ENCODE data around the gene BAK1. TPM values are rescaled to one million over a fixed set of nuclear protein-coding genes. Genes with fewer than 3 reads are reported as not detected.
"Not testable (repeated sequence)": the region's sequence is repeated elsewhere in the genome, so short reads cannot be mapped to it uniquely, and the experiment has no call there.

BAK1 gene
- total RNA-seq, 1 experiment from 2014 or later = 45.8 TPM

DNA sequence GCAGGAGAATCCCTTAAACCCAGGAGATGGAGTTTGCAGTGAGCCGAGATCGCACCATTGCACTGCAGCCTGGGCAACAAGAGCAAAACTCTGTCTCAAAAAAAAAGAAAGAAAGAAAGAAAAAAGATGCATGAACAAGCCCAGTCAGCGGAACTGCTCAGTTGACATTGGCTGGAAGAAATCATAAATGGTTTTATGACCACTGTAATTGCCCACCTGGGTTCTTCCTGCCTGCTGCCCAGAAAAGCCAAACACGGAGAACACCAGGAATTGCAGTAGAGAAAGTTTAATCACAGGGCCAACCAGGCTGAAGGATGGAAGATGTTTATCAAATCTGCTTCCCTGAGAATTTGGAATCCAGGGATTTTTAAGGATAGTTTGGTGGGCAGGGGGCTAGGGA, 22.7 kb downstream of the BAK1 start:
- H3K27me3 Mint-ChIP-seq (ENCODE audit: insufficient read depth, unreplicated experiment) = no peaks in the 10 kb centered on the region
- intact Hi-C loops (cut with micrococcal nuclease) = no loop called here
- no peaks in the 10 kb centered on the region for H3K36me3 Mint-ChIP-seq (ENCODE audit: insufficient read depth, unreplicated experiment)
- H3K4me1 Mint-ChIP-seq (ENCODE audit: insufficient read depth, unreplicated experiment) = peaks cover 7% of the 10 kb centered on the region
- TF ChIP-seq, protein P1, sequence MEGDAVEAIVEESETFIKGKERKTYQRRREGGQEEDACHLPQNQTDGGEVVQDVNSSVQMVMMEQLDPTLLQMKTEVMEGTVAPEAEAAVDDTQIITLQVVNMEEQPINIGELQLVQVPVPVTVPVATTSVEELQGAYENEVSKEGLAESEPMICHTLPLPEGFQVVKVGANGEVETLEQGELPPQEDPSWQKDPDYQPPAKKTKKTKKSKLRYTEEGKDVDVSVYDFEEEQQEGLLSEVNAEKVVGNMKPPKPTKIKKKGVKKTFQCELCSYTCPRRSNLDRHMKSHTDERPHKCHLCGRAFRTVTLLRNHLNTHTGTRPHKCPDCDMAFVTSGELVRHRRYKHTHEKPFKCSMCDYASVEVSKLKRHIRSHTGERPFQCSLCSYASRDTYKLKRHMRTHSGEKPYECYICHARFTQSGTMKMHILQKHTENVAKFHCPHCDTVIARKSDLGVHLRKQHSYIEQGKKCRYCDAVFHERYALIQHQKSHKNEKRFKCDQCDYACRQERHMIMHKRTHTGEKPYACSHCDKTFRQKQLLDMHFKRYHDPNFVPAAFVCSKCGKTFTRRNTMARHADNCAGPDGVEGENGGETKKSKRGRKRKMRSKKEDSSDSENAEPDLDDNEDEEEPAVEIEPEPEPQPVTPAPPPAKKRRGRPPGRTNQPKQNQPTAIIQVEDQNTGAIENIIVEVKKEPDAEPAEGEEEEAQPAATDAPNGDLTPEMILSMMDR (IDR thresholded peaks at IDR 0.05; ENCODE audit: unreplicated experiment) = no peak
- no TSS peak for BruUV-seq (replicated peaks)
- H3K27ac Mint-ChIP-seq (ENCODE audit: low read depth, unreplicated experiment) = peak overlapping the region; percentile 65
- ChIA-PET CTCF (interaction anchor here (0.6 to 1.3 kb wide), 3 partner anchors 27 to 128 kb away, joined by 3 to 5 read pairs (median 4); no protein-coding TSS in a partner anchor), POLR2A (interaction anchor here (1.6 to 4.7 kb wide), 3 partner anchors 13 to 139 kb away, joined by 3 to 26 read pairs (median 8); partner anchors contain the start of genes CUTA and ZBTB9)
- DNase-seq (ENCODE audit: unreplicated experiment) = no peak
- H3K9me3 Mint-ChIP-seq (ENCODE audit: unreplicated experiment) = no peaks in the 10 kb centered on the region
- H3K4me3 Mint-ChIP-seq (ENCODE audit: unreplicated experiment) = no peak overlapping the region

DNA sequence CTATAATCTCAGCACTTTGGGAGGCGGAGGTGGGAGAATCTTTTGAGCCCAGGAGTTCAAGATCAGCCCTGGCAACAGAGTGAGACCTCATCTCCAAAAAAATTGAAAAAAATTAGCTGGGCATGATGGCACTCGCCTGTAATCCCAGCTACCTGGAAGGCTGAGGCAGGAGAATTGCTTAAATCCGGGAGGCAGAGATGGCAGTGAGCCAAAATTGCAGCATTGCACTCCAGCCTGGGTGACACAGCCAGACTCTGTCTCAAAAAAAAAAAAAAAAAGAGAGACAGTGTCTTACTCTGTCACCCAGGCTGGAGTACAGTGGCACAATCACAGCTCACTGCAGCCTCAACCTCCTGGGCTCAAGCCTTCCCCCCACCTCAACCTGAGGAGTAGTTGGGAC, 27.2 kb downstream of the BAK1 start:
- H3K36me3 Mint-ChIP-seq (ENCODE audit: insufficient read depth, unreplicated experiment); H3K9me3 Mint-ChIP-seq (ENCODE audit: unreplicated experiment); intact Hi-C loops (cut with micrococcal nuclease); H3K4me3 Mint-ChIP-seq (ENCODE audit: unreplicated experiment); H3K27me3 Mint-ChIP-seq (ENCODE audit: insufficient read depth, unreplicated experiment); BruUV-seq (replicated peaks): not testable (repeated sequence)
- ChIA-PET CTCF (interaction anchor here (0.7 to 1.8 kb wide), 3 partner anchors 37 to 163 kb away, joined by 3 to 4 read pairs (median 3); no protein-coding TSS in a partner anchor), POLR2A (interaction anchor here (0.5 to 3.2 kb wide), 16 partner anchors 9 to 861 kb away, joined by 3 to 22 read pairs (median 4); partner anchors contain the start of genes BAK1, CUTA and ZBTB9)
- Mint-ChIP-seq H3K27ac (ENCODE audit: low read depth, unreplicated experiment) (peak overlapping the region; percentile 16), H3K4me1 (ENCODE audit: insufficient read depth, unreplicated experiment) (peaks cover 13% of the 10 kb centered on the region)
- DNase-seq (ENCODE audit: unreplicated experiment) = peak; percentile 91

DNA sequence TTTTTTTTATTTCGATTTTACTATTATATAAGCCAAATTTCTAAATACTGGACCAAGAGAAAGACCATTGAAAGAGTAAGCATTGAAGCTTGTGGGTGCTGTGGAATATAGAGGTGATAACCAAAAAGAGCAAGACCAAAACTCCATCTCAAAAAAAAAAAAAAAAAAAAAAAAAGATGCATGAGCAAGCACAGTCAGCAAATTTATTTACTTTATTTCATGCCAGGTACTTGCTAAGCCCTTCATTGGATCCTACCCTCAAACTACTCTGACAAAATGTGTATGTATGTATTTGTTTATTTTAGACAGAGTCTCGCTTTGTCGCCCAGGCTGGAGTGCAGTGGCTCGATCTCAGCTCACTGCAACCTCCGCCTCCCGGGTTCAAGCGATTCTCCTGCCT, 27.8 kb downstream of the BAK1 start:
- H3K36me3 Mint-ChIP-seq (ENCODE audit: insufficient read depth, unreplicated experiment) = no peaks in the 10 kb centered on the region
- TF ChIP-seq, protein P1 (IDR thresholded peaks at IDR 0.05; ENCODE audit: unreplicated experiment) = no peak
- POLR2A ChIA-PET = interaction anchor here (0.7 to 3.2 kb wide), 11 partner anchors 8 to 371 kb away, joined by 3 to 22 read pairs (median 4); partner anchors contain the start of genes BAK1 and CUTA
- BruUV-seq (replicated peaks) = no TSS peak
- no peak for DNase-seq (ENCODE audit: unreplicated experiment)
- no peak overlapping the region for H3K27ac Mint-ChIP-seq (ENCODE audit: low read depth, unreplicated experiment)
- H3K27me3 Mint-ChIP-seq (ENCODE audit: insufficient read depth, unreplicated experiment) = no peaks in the 10 kb centered on the region
- intact Hi-C loops (cut with micrococcal nuclease) = no loop called here
- no peaks in the 10 kb centered on the region for H3K9me3 Mint-ChIP-seq (ENCODE audit: unreplicated experiment)
- no peak overlapping the region for H3K4me3 Mint-ChIP-seq (ENCODE audit: unreplicated experiment)
- CTCF ChIA-PET = interaction anchor here (0.6 to 1.8 kb wide), 4 partner anchors 11 to 162 kb away, joined by 3 to 8 read pairs (median 4); no protein-coding TSS in a partner anchor
- H3K4me1 Mint-ChIP-seq (ENCODE audit: insufficient read depth, unreplicated experiment) = peaks cover 12% of the 10 kb centered on the region

DNA sequence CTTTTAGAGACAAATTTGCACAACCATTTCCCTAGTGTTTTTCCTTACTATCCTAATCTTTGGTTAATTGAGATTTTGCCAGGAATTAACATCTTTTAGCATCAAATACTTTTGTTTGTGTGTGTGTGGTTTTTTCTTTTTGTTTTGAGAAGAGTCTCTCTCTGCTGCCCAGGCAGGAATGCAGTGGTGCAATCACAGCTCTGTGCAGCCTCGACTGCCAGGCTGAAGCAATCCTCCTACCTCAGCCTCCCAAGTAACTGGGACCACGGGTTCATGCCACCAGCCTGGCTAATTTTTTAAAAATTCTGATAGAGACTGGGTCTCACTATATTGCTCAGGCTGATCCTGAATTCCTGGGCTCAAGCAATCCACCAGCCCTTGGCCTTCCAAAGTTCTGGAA, 28.5 kb downstream of the BAK1 start:
- Mint-ChIP-seq H3K27ac (ENCODE audit: low read depth, unreplicated experiment) (no peak overlapping the region), H3K36me3 (ENCODE audit: insufficient read depth, unreplicated experiment) (no peaks in the 10 kb centered on the region), H3K4me3 (ENCODE audit: unreplicated experiment) (no peak overlapping the region), H3K9me3 (ENCODE audit: unreplicated experiment) (no peaks in the 10 kb centered on the region), H3K27me3 (ENCODE audit: insufficient read depth, unreplicated experiment) (no peaks in the 10 kb centered on the region), H3K4me1 (ENCODE audit: insufficient read depth, unreplicated experiment) (peaks cover 6% of the 10 kb centered on the region)
- no peak for DNase-seq (ENCODE audit: unreplicated experiment)
- ChIA-PET CTCF (no interaction called here), POLR2A (interaction anchor here (2.3 to 3.2 kb wide), 3 partner anchors 12 to 28 kb away, joined by 7 to 22 read pairs (median 13); partner anchors contain the start of gene BAK1)
- intact Hi-C loops (cut with micrococcal nuclease) = no loop called here
- TF ChIP-seq, protein P1 (IDR thresholded peaks at IDR 0.05; ENCODE audit: unreplicated experiment) = no peak
- BruUV-seq (replicated peaks) = no TSS peak
